ENCODE data around the gene LLGL1. TPM values are rescaled to one million over a fixed set of nuclear protein-coding genes. Genes with fewer than 3 reads are reported as not detected.

LLGL1 gene
- total and polyA plus RNA-seq, 2 donors (not counting 1 experiment from before 2014, with no cell fraction given), result 14.9 to 15.2 TPM

- ChIA-PET POLR2A (interaction anchor here (1.0 to 3.1 kb wide), 4 partner anchors 24 to 210 kb away, joined by 4 to 30 read pairs (median 7); partner anchors contain the start of genes DRC3 and TOM1L2), CTCF (interaction anchor here (0.8 to 1.3 kb wide), 4 partner anchors 22 to 41 kb away, joined by 3 to 6 read pairs (median 3); no protein-coding TSS in a partner anchor)
- intact Hi-C loops (cut with micrococcal nuclease), result loop anchor here (2.0 kb wide), 1 partner anchor 346 kb away; the partner anchor contains the start of gene SREBF1
- H3K4me3 ChIP-seq (ENCODE audit: control extremely low read depth in 1 of 5, extremely low read depth in 1 of 5, insufficient read depth in 1 of 5, low read depth in 2 of 5, low read length in 4 of 5), result peak overlapping the region; percentile 65 to 94 (median 81)
- no peaks in the 10 kb centered on the region for H3K27me3 ChIP-seq (replicated peaks in 1 of 4; ENCODE audit: control extremely low read depth in 1 of 4, control insufficient read depth in 3 of 4, insufficient read depth in 4 of 4, low read length in 3 of 4)
- Mint-ChIP-seq H3K27me3 (no peaks in the 10 kb centered on the region), H3K4me1 (peaks cover 38% of the 10 kb centered on the region), H3K27ac (peak overlapping the region; percentile 100), H3K4me3 (peak overlapping the region; percentile 99), H3K9me3 (ENCODE audit: insufficient read depth) (no peaks in the 10 kb centered on the region)
- peaks cover 0 to 15% of the 10 kb centered on the region in 2 experiments for H3K36me3 ChIP-seq (replicated peaks in 1 of 2; ENCODE audit: control extremely low read depth in 1 of 2, control insufficient read depth in 1 of 2, extremely low read depth in 1 of 2, insufficient read depth in 2 of 2, low read length in 1 of 2)
- H3K9ac ChIP-seq (ENCODE audit: low read length), result peak overlapping the region; percentile 93
- H2AFZ ChIP-seq (ENCODE audit: insufficient read depth, low read depth, low read length, poor library complexity, severe bottlenecking), result peak overlapping the region; percentile 88
- H3K79me2 ChIP-seq (ENCODE audit: control insufficient read depth, insufficient read depth, low read length), result peaks cover 38% of the 10 kb centered on the region
- 37% methylated on average over 20 of the region's 28 CpGs for WGBS (ENCODE audit: insufficient coverage)
- no peak for DNase-seq
- H3K4me1 ChIP-seq (ENCODE audit: control insufficient read depth in 2 of 2, insufficient read depth in 2 of 2, low read length in 2 of 2), result peaks cover 33 to 37% of the 10 kb centered on the region in 2 donors
- no peak for TF ChIP-seq EZH2 (IDR thresholded peaks at IDR 0.05; ENCODE audit: borderline replicate concordance, insufficient read depth, low read depth, low read length, poor library complexity, severe bottlenecking)
- TF ChIP-seq CTCF (IDR thresholded peaks at IDR 0.05), result no peak
- H3K27ac ChIP-seq (ENCODE audit: low read length in 2 of 2), result peak overlapping the region; percentile 93 to 96
- no peaks in the 10 kb centered on the region for H3K9me3 ChIP-seq (ENCODE audit: control extremely low read depth in 1 of 3, control insufficient read depth in 2 of 3, insufficient read depth in 1 of 3, low read length in 2 of 3)
- ATAC-seq (ENCODE audit: low read depth), result no peak
- H3K4me2 ChIP-seq (replicated peaks; ENCODE audit: low read depth, low read length, poor library complexity, severe bottlenecking), result peak overlapping the region; percentile 97
- H4K20me1 ChIP-seq (ENCODE audit: control insufficient read depth, insufficient read depth, low read length, poor library complexity, severe bottlenecking), result peaks cover 27% of the 10 kb centered on the region
Observed at GRCh38 chr17:18182110-18182977, 43.1 kb upstream of the LLGL1 start.

Measured in B cell (primary cell).